CD4-positive, alpha-beta T cell (primary cell): ENCODE results near the gene INSIG2. TPM values are rescaled to one million over a fixed set of nuclear protein-coding genes. Genes with fewer than 3 reads are reported as not detected.

Experiments
- ATAC-seq: fragments of 200-7000 bp; cut with Tn5 transposase; one replicate; pipeline ENCODE4 v1.10.0; 2022; ENCODE audit warnings: mild to moderate bottlenecking; ENCODE audit not compliant: poor library complexity
- CTCF ChIA-PET: fragments of 350-600 bp; sonication (Branson Sonifier 250); formaldehyde crosslinking; loops from one replicate; lab custom pipeline; 2021; ENCODE audit warnings: antibody characterized with exemption, inconsistent platforms; lab: Charles Lee
- POLR2A ChIA-PET: fragments of 350-600 bp; sonication (Branson Sonifier 250); formaldehyde crosslinking; loops from one replicate; lab custom pipeline; 2021; ENCODE audit warnings: antibody characterized with exemption, inconsistent platforms; lab: Charles Lee
- DNase-seq, 14 experiments: peaks; one replicate each; pipeline ENCODE4 v3.0.0-alpha.2; 2013 to 2020; ENCODE audit warnings: mixed read lengths in 2 of 14
- H3K27ac ChIP-seq, 2 donors: one replicate each; pipeline versions ENCODE4 v1.5.1 to v1.7.0; 2013; ENCODE audit warnings: low read length in 2 of 2, low read depth in 1 of 2, mild to moderate bottlenecking in 1 of 2
- H3K27me3 ChIP-seq, 2 experiments: 1 replicate in 1 of 2; 2 replicates in 1 of 2; pipeline versions ENCODE4 v1.6.1 to v1.7.0; 2013; ENCODE audit warnings: low read length in 2 of 2, control low read depth in 1 of 2, mild to moderate bottlenecking in 1 of 2, moderate library complexity in 1 of 2; ENCODE audit not compliant: insufficient read depth in 2 of 2, control insufficient read depth in 1 of 2
- H3K36me3 ChIP-seq: one replicate; pipeline ENCODE4 v1.6.1; 2013; ENCODE audit warnings: low read length, control low read depth; ENCODE audit not compliant: insufficient read depth
- H3K4me1 ChIP-seq: one replicate; pipeline ENCODE4 v1.6.1; 2013; ENCODE audit warnings: low read length, control low read depth; ENCODE audit not compliant: insufficient read depth
- H3K4me3 ChIP-seq: one replicate; pipeline ENCODE4 v1.5.1; 2013; ENCODE audit warnings: mild to moderate bottlenecking, low read length, moderate library complexity
- H3K9me3 ChIP-seq, 2 experiments: 1 replicate in 1 of 2; 2 replicates in 1 of 2; pipeline versions ENCODE4 v1.6.1 to v1.7.0; 2013; ENCODE audit warnings: low read length in 2 of 2, mild to moderate bottlenecking in 2 of 2, control low read depth in 1 of 2, moderate library complexity in 1 of 2; ENCODE audit not compliant: control insufficient read depth in 1 of 2, insufficient read depth in 1 of 2
- H3K27ac Mint-ChIP-seq: one replicate; pipeline ENCODE4 v1.8.0; 2020; ENCODE audit warnings: mixed read lengths
- H3K27me3 Mint-ChIP-seq: one replicate; pipeline ENCODE4 v1.8.0; 2021; ENCODE audit warnings: mixed read lengths
- H3K36me3 Mint-ChIP-seq: one replicate; pipeline ENCODE4 v1.8.0; 2021; ENCODE audit warnings: low read depth, mixed read lengths
- H3K4me1 Mint-ChIP-seq: one replicate; pipeline ENCODE4 v1.8.0; 2021; ENCODE audit warnings: low read depth, mixed read lengths
- H3K4me3 Mint-ChIP-seq: one replicate; pipeline ENCODE4 v1.8.0; 2020; ENCODE audit warnings: mild to moderate bottlenecking, mixed read lengths
- H3K9me3 Mint-ChIP-seq: one replicate; pipeline ENCODE4 v1.8.0; 2020; ENCODE audit warnings: mixed read lengths
- CTCF ChIP-seq: fragments of 200-600 bp; IDR thresholded peaks from one replicate; pipeline ENCODE4 v1.8.0; 2022; ENCODE audit warnings: antibody characterized with exemption, mild to moderate bottlenecking
- intact Hi-C, 2 experiments: fragments of 100-400 bp; cut with DNase I in 1 of 2; cut with micrococcal nuclease in 1 of 2; formaldehyde crosslinking; loops; one replicate each; pipeline versions ENCODE4 v1.15.1 to v1.9.0; 2023 to 2025; cut with DNase I, micrococcal nuclease
- total RNA-seq, 174 experiments: library from RNA in 2 of 174; stranded (reverse) in 2 of 174; gene quantifications; one replicate each; pipeline ENCODE4 v1.2.3 and lab custom pipeline; 2021 to 2026

Gene INSIG2
- total RNA-seq, 2 experiments from 2014 or later, result 7.3 to 7.7 TPM

DNA sequence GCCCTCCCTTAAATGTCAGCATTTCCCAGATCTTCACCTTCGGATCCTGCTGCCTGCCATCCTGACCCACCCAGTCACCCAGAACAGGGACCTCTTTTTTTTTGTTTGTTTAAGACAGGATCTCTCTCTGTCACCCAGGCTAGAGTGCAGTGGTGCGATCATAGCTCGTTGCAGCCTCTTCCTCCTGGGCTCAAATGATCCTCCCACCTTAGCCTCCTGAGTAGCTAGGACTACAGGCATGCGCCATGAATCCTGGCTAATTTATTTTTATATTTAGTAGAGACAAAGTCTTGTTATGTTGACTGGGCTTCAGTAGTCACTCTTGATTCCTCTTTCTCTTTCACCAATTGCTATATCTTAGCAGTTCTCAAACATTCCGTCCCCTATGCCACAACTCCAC, 39.0 kb downstream of the INSIG2 start:
- peaks cover 14% of the 10 kb centered on the region for H3K4me1 Mint-ChIP-seq
- DNase-seq (no peak), ATAC-seq (no peak)
- Histone ChIP-seq H3K9me3 (no peaks in the 10 kb centered on the region), H3K27ac (no peak overlapping the region), H3K36me3 (no peaks in the 10 kb centered on the region), H3K4me1 (peaks cover 4% of the 10 kb centered on the region), H3K27me3 (no peaks in the 10 kb centered on the region), H3K4me3 (no peak overlapping the region)
- no peaks in the 10 kb centered on the region for H3K36me3 Mint-ChIP-seq
- no peak overlapping the region for H3K4me3 Mint-ChIP-seq
- no peak for TF ChIP-seq CTCF
- intact Hi-C loops, result no loop called here
- H3K27ac Mint-ChIP-seq, result no peak overlapping the region
- peaks cover 46% of the 10 kb centered on the region for H3K27me3 Mint-ChIP-seq
- ChIA-PET CTCF (no interaction called here), POLR2A (no interaction called here)
- no peaks in the 10 kb centered on the region for H3K9me3 Mint-ChIP-seq

DNA sequence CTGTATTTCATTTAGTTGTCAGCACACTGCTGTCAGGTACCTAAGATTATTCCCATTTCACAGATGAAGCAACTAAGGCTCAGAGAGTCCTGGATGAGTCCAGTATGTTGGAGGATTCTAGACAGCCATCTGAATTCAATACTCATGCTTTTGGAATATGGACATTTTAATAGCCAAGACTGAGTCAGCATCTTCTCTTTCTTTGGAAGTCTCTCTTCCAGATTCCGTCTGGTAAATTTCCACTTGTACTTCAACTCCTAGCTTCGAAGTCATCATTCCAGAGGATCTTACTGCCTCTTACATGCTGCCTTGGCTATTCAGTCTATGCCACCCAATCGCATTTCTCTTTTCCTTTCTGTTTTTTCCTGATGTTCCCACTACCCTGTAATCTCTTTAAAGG, 40.6 kb downstream of the INSIG2 start:
- H3K9me3 Mint-ChIP-seq, result no peaks in the 10 kb centered on the region

DNA sequence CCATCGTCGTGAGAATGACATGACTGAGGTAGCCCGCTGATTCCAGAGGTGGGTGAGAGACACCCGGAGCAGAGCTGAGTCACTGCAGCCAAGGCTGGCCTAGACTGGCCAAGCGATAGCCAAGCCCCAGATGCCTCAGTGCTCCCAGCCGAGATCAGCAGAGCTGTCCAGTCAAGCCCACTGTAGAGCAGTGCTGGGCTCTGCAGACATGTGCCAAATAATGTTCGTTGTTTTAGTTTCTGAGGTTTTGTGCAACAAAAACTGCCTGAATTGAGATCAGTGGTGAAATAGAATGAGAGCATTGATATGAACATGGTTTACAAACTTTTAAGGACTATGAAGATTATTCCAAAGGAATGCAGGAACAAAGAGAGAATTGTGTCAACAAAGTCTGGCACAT, 42.1 kb downstream of the INSIG2 start:
- H3K4me1 Mint-ChIP-seq, result peaks cover 14% of the 10 kb centered on the region
- no peak overlapping the region for H3K4me3 ChIP-seq
- no peaks in the 10 kb centered on the region for H3K36me3 ChIP-seq
- no peak overlapping the region for H3K27ac Mint-ChIP-seq
- POLR2A ChIA-PET, result interaction anchor here (0.6 to 1.4 kb wide), 2 partner anchors 42 to 83 kb away, joined by 3 to 4 read pairs; partner anchors contain the start of gene INSIG2
- no peaks in the 10 kb centered on the region for H3K27me3 ChIP-seq
- no peak for TF ChIP-seq CTCF
- no peak overlapping the region for H3K27ac ChIP-seq
- H3K9me3 Mint-ChIP-seq, result no peaks in the 10 kb centered on the region
- no peaks in the 10 kb centered on the region for H3K9me3 ChIP-seq
- CTCF ChIA-PET, result no interaction called here
- H3K36me3 Mint-ChIP-seq, result no peaks in the 10 kb centered on the region
- no peak overlapping the region for H3K4me3 Mint-ChIP-seq
- ATAC-seq (no peak), DNase-seq (no peak)
- peaks cover 4% of the 10 kb centered on the region for H3K4me1 ChIP-seq
- H3K27me3 Mint-ChIP-seq, result peaks cover 38% of the 10 kb centered on the region
- intact Hi-C loops, result no loop called here

More for the DNA sequence above, 40.6 kb downstream of the INSIG2 start:
- Histone ChIP-seq H3K4me1 (peaks cover 4% of the 10 kb centered on the region), H3K9me3 (no peaks in the 10 kb centered on the region), H3K27ac (no peak overlapping the region), H3K27me3 (no peaks in the 10 kb centered on the region), H3K36me3 (no peaks in the 10 kb centered on the region), H3K4me3 (no peak overlapping the region)
- peaks cover 14% of the 10 kb centered on the region for H3K4me1 Mint-ChIP-seq
- H3K36me3 Mint-ChIP-seq, result no peaks in the 10 kb centered on the region
- H3K27ac Mint-ChIP-seq, result no peak overlapping the region
- no peak for TF ChIP-seq CTCF
- H3K27me3 Mint-ChIP-seq, result peaks cover 46% of the 10 kb centered on the region
- POLR2A ChIA-PET, result no interaction called here
- H3K4me3 Mint-ChIP-seq, result no peak overlapping the region
- no peak for DNase-seq
- ATAC-seq, result no peak
- CTCF ChIA-PET, result no interaction called here
- intact Hi-C loops, result no loop called here
